Measurements from ENCODE around the gene FOXK2.

DNA sequence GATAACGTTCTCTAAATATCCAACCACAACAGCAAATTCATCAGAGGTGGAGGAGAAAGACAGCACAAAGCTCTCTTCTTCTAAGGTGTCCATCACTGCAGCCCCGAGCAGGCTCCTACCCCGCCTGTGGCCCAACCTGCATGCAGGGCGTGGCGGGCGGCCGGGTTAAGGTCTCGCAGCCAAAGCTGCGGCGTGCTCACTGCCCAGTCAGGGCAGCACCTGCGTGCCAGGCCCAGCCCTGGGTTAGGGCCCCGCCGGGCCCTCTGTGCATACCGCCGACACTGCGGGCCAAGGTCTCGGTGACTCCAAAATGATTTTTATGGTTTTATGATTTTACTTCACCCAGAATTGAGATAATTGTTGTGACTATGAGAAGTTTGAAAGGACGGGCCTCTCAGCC, 57.8 kb downstream of the FOXK2 start:
- no peak for TF ChIP-seq POLR2A (IDR thresholded peaks at IDR 0.05; ENCODE audit: low read length)
- no peak for TF ChIP-seq GATA1 (IDR thresholded peaks at IDR 0.05; ENCODE audit: low read depth, low read length)

Measured in erythroblast (primary cell).